HG03135 (cell line): ENCODE measurements around the gene TMEM163.
A peak's percentile ranks its signal among the peaks of the same experiment; 100 is the strongest.

Experiments used
- ATAC-seq: cut with Tn5 transposase; IDR thresholded peaks from one replicate; pipeline ENCODE4 v1.9.1; 2021; ENCODE audit warnings: mild to moderate bottlenecking, moderate library complexity; ENCODE audit not compliant: unreplicated experiment

Gene TMEM163

DNA sequence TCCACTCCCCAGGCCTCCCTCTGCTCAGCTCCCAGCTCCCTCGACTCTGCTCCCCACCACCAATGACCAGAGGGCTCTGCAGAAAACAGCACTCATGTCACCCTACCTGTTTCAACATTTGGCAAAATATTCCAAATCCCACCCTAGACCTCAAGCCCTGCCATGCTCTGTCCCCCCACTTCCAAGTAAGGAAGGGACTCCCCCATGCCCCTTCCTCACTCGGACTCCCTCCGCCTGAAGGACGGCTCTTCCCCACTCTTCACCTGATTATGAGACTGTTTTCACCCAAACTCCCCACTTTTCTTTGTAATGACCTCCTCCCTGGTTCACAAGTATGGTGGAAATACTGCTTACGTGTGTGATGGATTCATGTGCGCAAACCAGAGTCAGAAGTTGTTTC is 256.5 kb downstream of the TMEM163 start:
- ATAC-seq = no peak

DNA sequence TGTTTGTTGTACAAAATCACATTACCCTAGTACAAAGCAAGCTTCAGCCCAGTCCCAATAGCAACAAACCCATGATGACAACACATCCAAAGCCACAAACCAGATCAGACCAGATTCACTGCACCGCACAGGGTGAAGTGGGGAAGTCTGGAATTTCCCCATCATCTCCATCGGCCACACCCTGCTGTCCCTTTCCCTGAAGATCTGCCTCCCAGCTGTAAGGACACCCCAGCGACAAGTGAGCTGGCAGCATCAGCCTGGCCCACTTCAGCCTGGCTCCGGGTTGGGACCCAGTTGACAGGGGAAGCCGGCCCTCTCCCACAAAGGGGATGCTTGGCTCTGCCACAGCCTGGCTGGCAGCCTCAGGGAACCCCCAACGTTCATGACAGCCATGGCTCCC is 257.3 kb downstream of the TMEM163 start:
- no peak for ATAC-seq

DNA sequence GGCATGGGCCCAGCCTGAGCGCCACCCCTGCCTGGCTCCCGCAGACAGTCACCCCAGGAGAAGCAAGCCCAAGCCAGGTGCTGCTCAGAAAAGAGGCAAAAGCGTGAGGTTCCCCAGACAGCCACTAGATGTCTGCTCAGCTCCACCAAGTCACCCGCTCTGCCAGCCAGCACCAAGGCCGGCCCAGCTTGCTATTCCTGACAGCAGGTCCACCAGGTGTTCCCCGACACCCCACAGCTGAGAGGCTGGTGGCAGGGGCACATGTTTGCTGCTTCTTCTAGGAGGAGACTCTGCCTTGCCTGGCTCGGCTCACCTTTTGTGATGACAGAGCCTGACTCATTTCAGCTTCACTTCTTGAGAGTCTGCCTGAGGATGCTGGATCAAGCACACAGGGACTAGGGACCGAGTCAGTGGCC is 258.2 kb downstream of the TMEM163 start:
- ATAC-seq = peak; percentile 89

DNA sequence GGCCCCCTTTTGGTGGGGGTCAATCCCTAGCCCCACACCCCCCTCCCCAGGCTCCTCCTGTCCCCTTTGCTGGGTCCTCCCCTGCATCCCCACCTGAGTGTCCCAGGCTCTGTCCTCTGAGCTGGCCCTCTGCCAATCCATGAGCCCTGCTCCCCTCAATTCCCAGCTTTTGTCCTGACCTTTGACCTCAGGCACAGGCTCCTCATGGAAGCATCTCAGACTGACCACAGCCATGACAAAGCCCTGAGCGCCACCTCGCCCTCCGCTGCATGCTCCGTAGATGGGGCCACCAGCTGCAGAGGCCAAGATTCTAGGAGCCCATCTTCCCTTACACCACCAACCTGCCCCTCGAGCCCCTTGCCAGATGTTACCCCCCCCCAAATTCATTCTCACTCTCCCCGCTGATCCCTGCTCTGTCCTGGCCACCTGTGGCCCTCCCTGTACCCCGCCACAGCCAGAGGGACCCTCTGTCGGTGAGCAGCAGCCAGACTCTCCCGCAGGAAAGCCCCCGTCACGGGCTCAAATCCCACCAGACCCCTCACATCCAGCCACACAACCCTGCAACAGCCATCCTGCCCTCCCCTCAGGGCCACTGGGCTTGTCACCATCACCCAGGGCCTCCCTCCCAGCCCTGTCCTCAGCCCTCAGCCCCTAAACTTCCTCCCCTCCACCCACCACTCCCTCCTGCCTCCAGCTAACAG is 258.9 kb downstream of the TMEM163 start:
- ATAC-seq = no peak

DNA sequence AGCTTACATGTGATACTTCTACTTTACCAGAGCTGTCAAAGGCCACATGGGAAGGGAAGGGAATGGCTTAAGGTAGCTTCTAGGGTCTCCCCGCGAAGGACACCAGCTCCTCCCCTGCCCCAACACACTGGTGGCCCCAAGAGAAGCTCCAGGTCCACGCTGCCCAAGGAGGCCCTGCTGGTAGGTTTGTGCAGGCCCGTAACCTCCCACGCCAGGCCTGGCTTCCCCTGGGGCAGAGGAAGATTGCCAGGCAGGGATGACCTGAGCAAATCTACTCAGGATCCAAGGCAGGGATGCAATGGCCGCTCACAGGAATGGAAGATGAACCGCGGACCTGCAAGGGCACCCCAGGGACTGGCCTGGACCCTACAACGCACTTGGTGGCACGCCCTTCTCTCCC is 259.9 kb downstream of the TMEM163 start:
- ATAC-seq = no peak

DNA sequence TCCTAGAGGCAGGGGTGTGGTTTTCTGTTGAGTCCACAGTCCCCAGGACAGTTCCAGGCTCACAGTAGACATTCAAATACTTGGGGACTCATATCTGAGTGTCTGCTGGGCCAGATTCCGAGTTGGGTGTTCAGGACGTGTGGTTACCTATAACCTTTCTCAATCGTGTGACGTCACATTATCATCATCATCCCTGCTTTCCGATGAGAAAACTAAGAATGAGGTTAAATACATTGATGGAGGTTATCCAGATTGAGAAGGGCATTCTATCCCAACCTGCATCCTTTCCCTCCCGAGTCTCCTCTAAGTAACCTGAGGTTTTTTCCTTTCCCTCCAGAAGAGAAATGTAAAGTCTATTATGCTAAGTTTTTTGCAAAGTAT is 260.3 kb downstream of the TMEM163 start:
- no peak for ATAC-seq

DNA sequence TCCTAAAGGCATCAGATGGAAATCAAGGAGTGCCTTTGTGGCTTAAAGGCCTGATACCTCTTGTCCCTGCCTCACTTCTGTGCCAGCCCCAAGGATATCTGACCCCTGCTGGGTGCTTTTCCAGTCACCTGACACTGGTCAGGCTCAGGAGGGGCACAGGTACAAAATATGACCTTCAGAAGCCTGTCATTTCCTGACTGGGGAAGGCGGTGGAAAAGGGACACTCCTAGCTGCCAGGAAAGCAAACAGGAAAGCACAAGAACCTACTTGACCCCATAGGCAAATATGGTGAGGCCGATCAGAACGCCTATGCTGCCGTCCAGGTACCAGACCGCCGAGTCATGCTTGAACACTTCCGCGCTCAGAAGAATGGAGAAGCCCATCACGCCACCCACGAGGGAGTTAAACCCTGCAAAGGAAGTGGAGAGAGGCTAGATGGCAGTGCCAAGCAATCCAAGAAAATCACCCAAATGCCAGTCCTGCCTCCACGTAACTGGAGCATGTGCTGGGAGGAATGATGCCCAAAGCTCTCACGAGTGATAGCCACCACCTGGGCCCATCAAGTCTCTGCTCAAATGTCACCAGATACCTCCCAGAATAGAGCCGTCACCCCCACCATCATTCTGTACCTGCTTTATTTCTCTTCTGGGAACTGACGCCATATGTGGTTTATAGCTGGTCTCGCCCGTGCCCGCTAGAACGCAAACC is 260.9 kb downstream of the TMEM163 start:
- no peak for ATAC-seq

DNA sequence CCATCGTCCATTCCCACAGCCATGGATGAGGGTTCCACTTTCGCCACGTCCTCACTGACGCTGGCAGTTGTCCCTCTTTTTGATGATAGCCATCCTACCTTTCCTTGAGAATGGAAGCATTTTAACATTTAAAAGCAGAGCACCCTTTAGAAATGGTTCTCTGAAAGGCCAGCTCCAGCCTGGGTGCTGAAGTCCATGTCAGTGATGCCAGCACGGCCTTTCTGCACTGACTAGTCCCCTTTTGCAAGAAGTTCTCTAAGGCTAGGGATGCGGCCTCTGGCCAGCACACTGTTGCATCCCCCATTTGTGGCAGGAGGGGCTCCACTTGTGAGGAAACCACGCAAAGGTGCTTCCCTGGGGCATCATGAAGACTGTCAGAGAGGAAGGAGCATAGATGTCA is 261.4 kb downstream of the TMEM163 start:
- ATAC-seq = no peak

DNA sequence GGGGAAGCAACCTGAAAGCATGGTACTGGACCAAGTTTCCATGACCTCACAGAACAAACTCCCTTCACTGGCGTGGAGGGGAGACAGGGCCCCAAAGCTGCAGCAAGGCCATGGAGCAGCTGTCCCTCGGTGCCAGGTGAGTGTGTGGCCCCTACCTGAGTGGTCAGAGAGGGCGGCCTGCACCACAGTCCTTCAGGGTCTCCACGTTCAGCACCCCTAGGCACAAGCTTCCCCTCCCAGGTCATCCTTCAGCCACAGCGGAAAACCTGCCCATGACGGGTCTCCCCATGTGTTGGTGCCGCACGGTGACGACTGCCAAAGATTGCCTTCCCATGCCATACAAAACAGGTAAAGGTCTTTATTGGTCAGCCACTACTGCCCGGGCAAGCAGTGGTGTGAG is 263.4 kb downstream of the TMEM163 start:
- ATAC-seq = no peak

DNA sequence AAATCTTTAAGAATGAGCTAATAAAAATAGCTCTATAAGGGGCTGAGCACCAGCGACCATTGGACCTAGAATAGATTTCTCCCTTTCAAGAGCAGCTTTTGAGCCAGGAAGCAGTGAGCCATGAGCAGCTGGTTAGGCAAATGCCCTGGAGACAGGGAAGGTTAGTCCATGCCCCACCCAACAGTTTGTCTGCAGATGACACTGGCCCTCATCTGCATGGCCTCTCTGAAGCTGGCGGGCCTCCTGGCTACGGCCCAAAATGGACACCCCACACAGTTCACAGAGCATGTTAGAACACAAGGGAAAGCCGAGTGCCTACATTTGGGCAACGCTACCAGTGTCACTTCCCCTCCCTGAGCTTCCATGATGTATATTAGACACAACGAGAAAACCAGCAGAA is 263.9 kb downstream of the TMEM163 start:
- ATAC-seq = no peak

DNA sequence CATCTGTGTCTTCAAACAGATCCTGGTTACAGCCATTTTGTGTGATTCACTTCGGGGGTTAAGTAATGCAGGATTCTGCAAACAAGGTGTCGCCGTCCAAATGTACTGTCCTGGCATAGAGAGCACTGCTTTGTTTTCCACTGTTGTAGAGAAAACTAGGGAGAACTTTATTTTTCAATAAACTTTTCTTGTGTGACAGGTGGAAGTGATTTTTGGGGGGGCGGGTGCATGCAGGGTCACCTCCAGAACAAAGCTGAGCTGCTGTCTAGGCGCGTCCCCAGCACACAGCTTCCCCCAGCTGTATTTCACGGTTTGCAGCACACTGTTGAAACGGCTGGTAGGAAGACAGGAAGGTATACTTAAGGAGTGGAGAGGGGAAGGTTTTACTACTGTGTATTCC is 264.4 kb downstream of the TMEM163 start:
- no peak for ATAC-seq

DNA sequence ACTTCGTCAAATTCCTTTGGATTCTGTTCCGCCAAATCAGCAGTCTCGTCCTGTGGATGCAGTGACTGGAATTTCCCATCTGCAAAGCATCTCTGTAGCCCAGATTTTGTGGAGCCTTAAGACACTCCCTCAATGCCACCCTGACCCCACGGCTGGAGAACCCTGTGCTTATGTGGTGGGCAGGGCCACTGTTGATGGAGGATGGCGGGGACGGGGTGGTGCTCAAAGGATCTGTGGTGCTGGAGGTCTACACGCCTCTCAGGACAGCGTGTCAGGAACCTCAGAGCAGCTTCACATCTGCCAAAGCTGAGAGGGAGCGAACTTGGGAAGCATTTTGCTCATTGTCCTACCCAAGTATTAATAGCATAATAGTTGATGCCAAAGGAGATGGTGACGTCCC is 264.8 kb downstream of the TMEM163 start:
- no peak for ATAC-seq

DNA sequence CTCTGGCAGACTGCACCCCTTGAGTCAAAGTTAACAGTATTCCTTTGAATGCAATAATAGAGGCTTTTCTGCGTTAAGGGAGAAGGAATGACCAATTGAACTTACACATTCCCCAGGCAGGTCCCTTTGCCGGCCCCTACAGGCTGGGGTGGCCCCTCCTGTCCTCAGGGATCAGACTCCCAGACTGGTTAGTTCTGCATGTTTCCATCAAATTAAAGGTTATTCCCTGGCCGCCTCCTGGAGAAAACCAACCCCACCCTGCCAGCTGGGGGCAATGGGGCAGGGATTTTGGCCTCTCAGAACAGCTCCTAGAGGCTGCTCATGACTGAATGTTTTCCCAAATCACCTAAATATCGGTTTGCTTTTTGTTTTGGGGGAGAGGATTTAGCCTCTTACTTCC is 265.3 kb downstream of the TMEM163 start:
- ATAC-seq = no peak

DNA sequence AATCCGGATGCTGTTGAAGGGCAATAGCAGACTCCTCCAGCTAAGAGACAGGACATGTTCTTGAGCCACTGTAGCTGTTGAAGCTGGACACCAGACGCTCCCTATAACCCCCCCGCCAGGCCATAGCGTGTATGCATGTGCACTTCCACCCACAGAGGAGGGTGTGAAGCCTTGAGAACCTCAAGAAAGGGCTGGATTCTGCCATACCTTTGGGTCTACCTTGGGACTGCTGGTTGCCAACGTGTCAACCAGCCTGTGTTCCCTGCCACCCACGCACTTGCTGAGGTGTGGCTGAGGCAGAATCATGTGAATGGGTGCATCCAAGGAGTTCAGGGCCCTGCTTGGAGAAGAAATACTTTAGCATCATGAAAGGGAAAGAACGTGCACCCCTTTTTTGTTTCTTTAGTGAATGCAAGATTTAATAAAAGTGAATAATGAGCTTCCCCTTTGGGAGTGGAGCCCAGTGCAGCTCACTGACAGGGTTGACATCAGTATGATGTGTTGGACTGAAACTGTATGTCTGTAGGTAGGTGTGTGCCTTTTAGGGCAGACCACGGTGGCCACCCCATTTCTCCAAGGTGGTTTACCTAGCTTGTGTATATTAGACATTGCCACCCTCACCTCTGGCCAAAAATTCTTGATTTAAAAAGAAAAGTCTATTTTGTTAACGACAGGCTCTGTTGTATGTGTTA is 266.6 kb downstream of the TMEM163 start:
- ATAC-seq = no peak

DNA sequence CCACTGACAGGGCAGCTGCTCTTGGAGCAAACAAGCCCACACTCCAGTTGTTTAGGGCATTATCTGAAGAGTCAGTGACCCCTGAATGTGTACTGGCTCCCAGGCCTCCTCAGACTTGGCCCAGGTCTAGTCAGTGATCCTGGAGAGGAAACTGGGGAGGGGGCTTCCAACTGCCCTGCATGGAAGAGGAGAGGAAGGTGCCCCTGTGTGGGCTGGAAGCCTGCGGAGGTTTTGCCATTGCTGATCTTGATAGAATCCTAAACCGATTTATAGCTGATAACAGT is 267.5 kb downstream of the TMEM163 start:
- ATAC-seq = no peak

DNA sequence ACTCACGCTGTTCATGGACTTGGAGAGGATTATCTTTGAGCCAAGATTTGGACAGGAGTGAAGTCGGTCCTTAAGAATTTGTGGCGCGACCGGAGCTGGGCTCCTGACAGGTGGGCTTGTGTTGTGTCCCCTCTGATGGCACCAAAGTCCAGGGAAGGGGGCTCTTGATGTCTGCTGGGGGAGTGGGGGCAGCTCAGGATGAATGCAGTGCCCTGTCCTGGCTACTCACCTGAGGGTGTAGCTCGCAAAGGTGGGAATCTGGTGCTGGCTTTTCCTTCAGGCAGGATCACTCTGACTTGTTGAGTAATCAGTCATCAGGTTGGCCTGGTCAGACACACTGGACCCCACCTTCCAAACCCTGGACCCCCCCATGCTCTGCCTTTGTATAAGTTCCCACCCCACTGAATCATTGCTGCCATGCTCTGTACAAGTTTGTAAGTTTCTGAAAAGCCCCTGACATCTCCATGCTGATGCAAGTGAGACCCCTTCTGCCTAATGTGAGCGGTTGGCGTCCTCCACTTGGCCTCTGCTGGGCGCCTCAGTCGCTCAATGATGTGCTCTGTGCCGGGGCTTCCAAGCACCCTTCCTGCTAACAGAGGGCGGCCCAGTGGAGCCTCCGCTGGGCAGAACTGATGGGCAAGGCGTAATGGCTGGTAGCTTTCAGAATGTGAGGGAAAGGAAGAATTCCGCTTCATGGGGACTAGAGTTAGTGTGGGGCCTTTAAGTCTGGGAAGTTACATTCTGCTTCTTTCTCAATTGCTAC is 268.9 kb downstream of the TMEM163 start:
- no peak for ATAC-seq

DNA sequence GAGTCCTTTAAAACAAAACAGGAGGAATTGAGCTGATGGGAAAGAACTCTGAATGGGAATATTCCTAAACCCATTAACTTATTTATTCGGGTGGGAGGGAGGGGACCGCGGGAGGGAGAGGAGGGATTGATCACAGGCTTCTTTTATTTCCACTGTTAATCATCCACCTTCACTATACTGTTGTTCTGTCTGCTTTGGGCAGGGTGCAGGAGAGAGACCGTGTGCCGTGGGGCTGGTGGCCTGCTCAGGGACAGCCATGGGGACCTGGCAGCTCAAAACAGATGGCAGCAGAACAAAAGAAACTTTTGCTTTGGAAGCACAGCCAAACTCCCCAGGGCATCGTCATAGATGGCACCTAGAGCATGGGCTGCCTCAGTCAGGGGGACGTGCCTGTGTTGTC is 269.6 kb downstream of the TMEM163 start:
- no peak for ATAC-seq

DNA sequence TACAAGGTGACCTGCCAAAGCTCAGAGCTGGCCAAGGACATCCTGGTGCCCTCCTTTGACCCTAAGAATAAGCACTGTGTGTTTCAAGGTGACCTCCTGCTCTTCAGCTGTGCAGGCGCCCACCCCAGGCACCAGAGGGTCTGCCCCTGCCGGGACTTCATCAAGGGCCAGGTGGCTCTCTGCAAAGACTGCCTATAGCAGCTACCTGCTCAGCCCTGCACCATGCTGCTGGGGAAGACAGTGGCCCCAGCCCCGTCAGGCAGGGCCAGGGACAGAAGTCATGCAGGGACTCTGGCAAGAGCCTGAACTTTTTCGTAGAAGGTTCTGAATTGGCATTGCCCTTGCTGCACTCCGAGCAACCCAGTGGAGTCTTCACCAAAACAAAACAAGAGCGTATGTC is 270.1 kb downstream of the TMEM163 start:
- ATAC-seq = no peak

DNA sequence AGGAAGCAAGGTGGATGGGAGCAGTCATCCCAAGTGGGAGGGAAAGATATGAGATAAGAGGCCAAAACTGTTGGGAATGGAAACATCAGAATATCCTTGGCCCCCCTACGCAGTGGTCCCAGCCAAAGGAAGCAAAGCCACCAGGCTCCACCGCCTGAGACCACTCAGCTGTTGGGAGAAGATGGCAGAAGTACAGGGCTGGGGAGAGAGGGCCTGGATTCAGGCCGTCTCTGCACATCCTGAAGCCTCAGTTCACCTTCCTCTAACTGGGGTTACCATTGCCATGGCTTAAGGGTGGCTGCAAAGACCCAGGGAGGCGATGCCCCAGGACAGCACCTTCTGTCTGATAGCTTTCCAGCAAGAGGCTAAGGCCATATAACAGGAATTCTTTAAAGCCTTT is 271.1 kb downstream of the TMEM163 start:
- no peak for ATAC-seq

DNA sequence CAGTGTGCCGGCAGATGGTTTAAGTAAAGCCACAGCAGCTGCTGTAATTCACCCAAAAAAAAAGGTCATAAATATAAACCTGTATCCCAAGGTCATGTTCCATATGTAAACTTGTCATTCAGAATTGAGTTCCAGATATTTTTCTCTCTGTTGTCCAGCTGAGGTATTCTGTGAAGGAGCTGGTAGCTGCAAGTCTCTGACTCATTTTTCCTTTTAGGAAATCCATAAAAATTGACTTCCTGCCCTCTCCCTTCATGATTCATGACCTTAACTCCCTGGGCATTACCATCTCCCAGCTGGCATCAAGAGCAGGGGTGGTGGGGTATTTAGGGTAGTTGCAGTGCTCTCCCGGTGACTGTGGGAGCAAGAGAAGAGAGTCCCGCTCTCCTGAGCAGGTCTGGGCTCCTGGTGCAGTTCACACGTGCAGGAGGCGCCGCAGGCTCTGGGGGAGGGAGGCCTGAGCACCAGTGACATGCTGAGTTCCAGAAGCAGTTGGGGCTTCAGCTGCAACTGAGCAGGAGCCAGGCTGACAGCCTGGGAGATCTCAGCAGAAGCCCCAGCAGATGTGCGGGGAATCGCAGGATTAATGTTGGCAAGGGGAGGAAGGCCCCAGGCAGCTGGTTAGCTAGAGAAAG is 272.3 kb downstream of the TMEM163 start:
- ATAC-seq = no peak

DNA sequence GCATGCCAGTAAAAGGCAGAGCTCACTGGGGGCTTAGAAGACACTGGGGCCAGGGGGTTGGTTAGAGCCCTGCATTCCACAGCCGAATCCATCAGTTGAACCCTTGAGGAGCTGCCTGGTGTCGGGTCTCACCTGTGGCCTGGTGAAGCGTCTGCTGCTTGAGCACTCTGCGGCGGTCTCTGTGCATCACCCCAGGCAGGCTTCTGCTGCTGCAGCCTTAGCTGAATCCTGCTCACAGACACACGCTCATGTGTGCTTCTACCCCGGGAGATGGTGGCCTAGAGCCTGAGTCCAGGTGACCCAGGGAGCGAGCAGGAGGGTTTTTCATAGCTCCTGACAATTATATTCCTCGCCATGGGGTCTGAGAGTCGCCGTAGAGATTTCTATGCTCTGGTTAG is 272.8 kb downstream of the TMEM163 start:
- no peak for ATAC-seq
